Smooth muscle cell (in vitro differentiated cells): ENCODE measurements around the gene DUSP1. TPM values are rescaled to one million over a fixed set of nuclear protein-coding genes. Genes with fewer than 3 reads are reported as not detected.

Experiments
- DNase-seq: peaks from one replicate; lab custom pipeline; 2025; ENCODE audit not compliant: unreplicated experiment; lab: John Stamatoyannopoulos, UW
- H2AFZ ChIP-seq: fragments of 200-600 bp; sonication (generic); 2 replicates; pipeline ENCODE4 v1.6.0; 2016; ENCODE audit warnings: antibody characterized with exemption, low read depth, mild to moderate bottlenecking
- H3F3A ChIP-seq: fragments of 200-600 bp; sonication (generic); 2 replicates; pipeline ENCODE4 v1.6.0; 2017; ENCODE audit warnings: antibody characterized with exemption, low read depth
- H3K27ac ChIP-seq: fragments of 200-600 bp; sonication (generic); 2 replicates; pipeline ENCODE4 v1.5.1; 2016; ENCODE audit warnings: low read depth, mild to moderate bottlenecking
- H3K27me3 ChIP-seq: fragments of 200-600 bp; sonication (generic); 2 replicates; pipeline ENCODE4 v1.6.1; 2016; ENCODE audit warnings: low read depth, mild to moderate bottlenecking
- H3K36me3 ChIP-seq: fragments of 200-600 bp; sonication (generic); 2 replicates; pipeline ENCODE4 v1.5.1; 2016; ENCODE audit warnings: low read depth
- H3K4me1 ChIP-seq: fragments of 200-600 bp; sonication (generic); 2 replicates; pipeline ENCODE4 v1.5.1; 2016; ENCODE audit warnings: low read depth
- H3K4me2 ChIP-seq: fragments of 200-600 bp; sonication (generic); 2 replicates; pipeline ENCODE4 v1.6.0; 2016; ENCODE audit warnings: mild to moderate bottlenecking
- H3K4me3 ChIP-seq: fragments of 200-600 bp; sonication (generic); 2 replicates; pipeline ENCODE4 v1.5.1; 2016; ENCODE audit warnings: mild to moderate bottlenecking
- H3K79me2 ChIP-seq: fragments of 200-600 bp; sonication (generic); 2 replicates; pipeline ENCODE4 v1.6.0; 2016; ENCODE audit warnings: low read depth, mild to moderate bottlenecking
- H3K9ac ChIP-seq: fragments of 200-600 bp; sonication (generic); 2 replicates; pipeline ENCODE4 v1.6.0; 2016; ENCODE audit warnings: low read depth
- H3K9me3 ChIP-seq: fragments of 200-600 bp; sonication (generic); replicated peaks from 2 replicates; pipeline ENCODE4 v1.5.1; 2016; ENCODE audit warnings: low read depth
- H4K20me1 ChIP-seq: fragments of 200-600 bp; sonication (generic); 2 replicates; pipeline ENCODE4 v1.6.0; 2016; ENCODE audit warnings: low read depth
- CTCF ChIP-seq: fragments of 200-600 bp; sonication (generic); IDR thresholded peaks from 2 replicates; pipeline ENCODE4 v1.5.1; 2017; ENCODE audit warnings: borderline replicate concordance, mild to moderate bottlenecking, antibody characterized with exemption; ENCODE audit not compliant: insufficient read depth, poor library complexity, severe bottlenecking
- WGBS: methylation state at CpG from one replicate; pipeline ENCODE4 v1.1.7; 2016; ENCODE audit warnings: low lambda C conversion rate; 5-methylcytosine and 5-hydroxymethylcytosine counted together
- polyA plus RNA-seq: library from polyadenylated mRNA; unstranded; fragments of >200 nt; fragmentation: Nextera tagmentation; extraction: Ambion mirVana; gene quantifications from 2 replicates; pipeline ENCODE4 v1.2.1, GENCODE V29; 2016
- total RNA-seq: library from RNA; depleted of rRNA; stranded (reverse); fragments of >200 nt; gene quantifications from 2 replicates; pipeline ENCODE4 v1.2.3, GENCODE V29; 2014

Gene DUSP1
- total and polyA plus RNA-seq, 2 experiments from 2014 or later = 817 to 995 TPM

GRCh38 chr5:172802112-172802511 is 31.1 kb upstream of the DUSP1 start:
- Histone ChIP-seq H3K79me2 (no peaks in the 10 kb centered on the region), H3K36me3 (no peaks in the 10 kb centered on the region), H3K27ac (peak overlapping the region; percentile 84), H3K27me3 (no peaks in the 10 kb centered on the region), H2AFZ (no peak overlapping the region), H3F3A (peaks cover 4% of the 10 kb centered on the region), H3K4me1 (no peaks in the 10 kb centered on the region), H3K9ac (peak overlapping the region; percentile 70), H3K4me3 (no peak overlapping the region), H3K9me3 (no peaks in the 10 kb centered on the region), H3K4me2 (peak overlapping the region; percentile 4), H4K20me1 (no peaks in the 10 kb centered on the region)
- no peak for TF ChIP-seq CTCF
- DNase-seq = no peak
- WGBS = 92% methylated on average over 2 of the region's 2 CpGs

- H3K4me3 ChIP-seq = no peak overlapping the region
- peaks cover 4% of the 10 kb centered on the region for H3F3A ChIP-seq
- no peak for TF ChIP-seq CTCF
- WGBS = 41% methylated on average over 4 of the region's 4 CpGs
- peak overlapping the region; percentile 70 for H3K9ac ChIP-seq
- peak overlapping the region; percentile 84 for H3K27ac ChIP-seq
- no peaks in the 10 kb centered on the region for H3K36me3 ChIP-seq
- no peaks in the 10 kb centered on the region for H3K27me3 ChIP-seq
- H3K79me2 ChIP-seq = no peaks in the 10 kb centered on the region
- no peak overlapping the region for H2AFZ ChIP-seq
- no peak overlapping the region for H3K4me2 ChIP-seq
- H4K20me1 ChIP-seq = no peaks in the 10 kb centered on the region
- no peaks in the 10 kb centered on the region for H3K9me3 ChIP-seq
- H3K4me1 ChIP-seq = no peaks in the 10 kb centered on the region
- no peak for DNase-seq
Observed at GRCh38 chr5:172801179-172801671, 30.2 kb upstream of the DUSP1 start.

- H4K20me1 ChIP-seq = no peaks in the 10 kb centered on the region
- no peak overlapping the region for H3K4me2 ChIP-seq
- peaks cover 4% of the 10 kb centered on the region for H3F3A ChIP-seq
- no peaks in the 10 kb centered on the region for H3K4me1 ChIP-seq
- 40% methylated on average over 16 of the region's 16 CpGs for WGBS
- H3K27ac ChIP-seq = peak overlapping the region; percentile 84
- DNase-seq = no peak
- no peak for TF ChIP-seq CTCF
- no peak overlapping the region for H3K4me3 ChIP-seq
- no peaks in the 10 kb centered on the region for H3K36me3 ChIP-seq
- H3K9ac ChIP-seq = peak overlapping the region; percentile 56
- no peaks in the 10 kb centered on the region for H3K27me3 ChIP-seq
- no peak overlapping the region for H2AFZ ChIP-seq
- no peaks in the 10 kb centered on the region for H3K79me2 ChIP-seq
- H3K9me3 ChIP-seq = no peaks in the 10 kb centered on the region
Observed at GRCh38 chr5:172800088-172800551, 29.1 kb upstream of the DUSP1 start.

- H3K27me3 ChIP-seq = no peaks in the 10 kb centered on the region
- H4K20me1 ChIP-seq = no peaks in the 10 kb centered on the region
- peak overlapping the region; percentile 84 for H3K27ac ChIP-seq
- DNase-seq = no peak
- H2AFZ ChIP-seq = no peak overlapping the region
- no peaks in the 10 kb centered on the region for H3K36me3 ChIP-seq
- no peaks in the 10 kb centered on the region for H3K9me3 ChIP-seq
- H3K4me3 ChIP-seq = no peak overlapping the region
- H3K4me1 ChIP-seq = no peaks in the 10 kb centered on the region
- no peaks in the 10 kb centered on the region for H3K79me2 ChIP-seq
- no peak for TF ChIP-seq CTCF
- H3F3A ChIP-seq = peaks cover 4% of the 10 kb centered on the region
- H3K4me2 ChIP-seq = peak overlapping the region; percentile 8
- WGBS = 95% methylated on average over 6 of the region's 6 CpGs
- H3K9ac ChIP-seq = peak overlapping the region; percentile 56
Observed at GRCh38 chr5:172799416-172799815, 28.4 kb upstream of the DUSP1 start.
